Measurements from ENCODE around the gene ATXN10.
"Not testable (repeated sequence)": the region's sequence is repeated elsewhere in the genome, so short reads cannot be mapped to it uniquely, and the experiment has no call there.

ATXN10 gene

DNA sequence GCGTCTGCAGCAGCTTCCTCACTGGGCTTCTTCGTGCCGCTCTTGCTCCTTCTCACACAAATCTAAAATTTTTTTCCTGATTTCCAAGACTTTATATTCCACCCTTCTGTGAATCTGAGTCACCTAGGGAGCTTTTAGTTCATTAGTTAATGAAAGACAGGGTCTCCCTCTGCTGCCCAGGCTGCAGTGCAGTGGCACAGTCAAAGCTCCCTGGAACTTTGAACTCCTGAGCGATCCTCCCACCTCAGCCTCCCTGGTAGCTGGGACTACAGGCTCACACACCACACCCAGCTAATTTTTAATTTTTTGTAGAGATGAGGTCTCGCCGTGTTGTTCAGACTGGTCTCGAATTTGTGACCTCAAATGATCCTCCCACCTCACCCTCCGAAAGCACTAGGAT lies 116.9 kb downstream of the ATXN10 start:
- no peak for DNase-seq

DNA sequence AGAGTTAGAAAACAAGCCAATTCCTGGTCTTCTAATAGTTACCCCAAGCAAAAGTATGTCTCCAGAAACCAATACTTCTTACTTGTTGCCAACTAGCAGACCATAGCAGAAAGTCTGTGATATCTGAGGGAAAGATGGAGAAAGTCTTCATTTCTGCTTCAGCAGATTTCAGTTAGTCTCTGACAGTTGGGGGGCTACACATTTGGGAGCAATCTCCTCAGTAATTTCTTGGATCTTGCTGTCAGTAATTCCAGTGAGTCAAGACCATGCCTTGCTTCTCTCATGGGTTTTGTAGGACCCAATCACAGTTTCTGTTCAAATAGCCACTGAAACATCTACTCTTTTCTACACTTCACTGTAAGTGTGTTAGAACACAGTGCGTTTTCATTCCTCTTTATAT lies 118.8 kb downstream of the ATXN10 start:
- DNase-seq = no peak

DNA sequence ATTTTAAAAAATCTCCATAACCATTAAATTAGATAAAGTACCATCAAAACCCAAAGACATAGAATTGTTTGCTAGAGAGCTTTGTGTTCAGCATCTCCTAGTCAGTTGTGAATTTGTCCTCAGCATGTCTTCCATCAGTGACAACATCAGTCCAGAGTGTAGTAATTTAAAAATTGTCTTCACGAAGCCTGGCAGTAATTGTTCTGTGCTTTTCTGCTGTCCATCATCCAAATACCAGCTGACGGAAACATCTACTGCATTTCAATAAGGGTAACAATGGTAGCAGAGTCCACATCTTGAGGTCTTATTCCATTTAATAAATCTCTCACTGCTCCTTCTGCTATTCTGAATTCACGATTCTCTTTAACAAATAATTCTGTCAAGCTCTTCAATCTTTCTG lies 121.5 kb downstream of the ATXN10 start:
- no peak for DNase-seq

DNA sequence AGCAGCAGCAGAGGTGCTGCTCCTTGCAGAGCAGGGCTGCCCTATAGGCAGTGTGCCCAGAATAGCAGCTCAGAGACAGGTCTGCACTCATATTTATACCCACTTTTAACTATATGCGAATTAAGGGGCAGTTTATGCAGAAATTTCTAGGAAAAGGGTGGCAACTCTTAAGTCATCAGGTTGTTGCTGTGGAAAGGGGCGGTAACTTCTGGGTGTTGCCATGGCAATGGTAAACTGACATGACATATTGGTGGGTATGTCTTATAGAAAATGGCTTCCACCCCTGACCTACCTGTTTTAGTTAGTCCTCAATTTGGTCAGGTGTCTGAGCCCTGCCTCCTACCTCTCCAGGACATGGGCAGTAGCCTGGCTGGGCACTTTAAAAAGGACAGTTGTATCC lies 122.3 kb downstream of the ATXN10 start:
- DNase-seq = no peak

DNA sequence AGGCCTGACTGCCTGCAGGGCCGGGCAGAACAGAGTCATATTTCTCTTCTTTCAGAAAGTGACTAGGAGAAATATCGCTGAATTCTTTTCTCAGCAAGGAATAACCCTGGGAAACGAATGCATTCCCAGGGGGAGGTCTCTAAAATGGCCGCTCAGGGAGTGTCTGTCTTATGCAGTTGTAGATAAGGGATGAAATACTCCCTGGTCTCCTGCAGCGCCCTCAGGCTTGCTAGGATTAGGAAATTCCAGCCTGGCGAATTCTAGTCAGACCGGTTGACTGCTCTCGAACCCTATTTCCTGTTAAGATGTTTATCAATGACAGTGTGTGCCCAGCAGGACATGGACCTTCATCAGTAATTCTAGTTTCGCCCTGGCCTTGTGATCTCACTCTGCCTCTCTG lies 124.4 kb downstream of the ATXN10 start:
- DNase-seq = not testable (repeated sequence)

DNA sequence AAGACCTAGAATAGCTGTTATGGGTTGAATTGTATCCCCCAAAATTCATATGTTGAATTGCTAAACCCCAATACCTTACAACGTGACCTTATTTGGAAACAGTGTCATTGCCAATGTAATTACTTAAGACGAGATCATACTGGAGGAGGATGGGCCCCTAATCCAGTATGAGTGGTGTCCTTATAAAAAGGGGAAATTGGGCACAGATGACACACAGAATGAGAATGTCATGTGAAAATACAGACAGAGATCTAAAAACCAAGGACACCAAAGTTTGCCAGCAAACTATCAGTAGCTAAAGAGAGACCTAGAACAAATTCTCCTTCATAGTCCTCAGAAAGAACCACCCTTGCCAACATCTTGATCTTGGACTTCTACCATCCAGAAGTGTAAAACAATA lies 127.7 kb downstream of the ATXN10 start:
- no peak for DNase-seq

DNA sequence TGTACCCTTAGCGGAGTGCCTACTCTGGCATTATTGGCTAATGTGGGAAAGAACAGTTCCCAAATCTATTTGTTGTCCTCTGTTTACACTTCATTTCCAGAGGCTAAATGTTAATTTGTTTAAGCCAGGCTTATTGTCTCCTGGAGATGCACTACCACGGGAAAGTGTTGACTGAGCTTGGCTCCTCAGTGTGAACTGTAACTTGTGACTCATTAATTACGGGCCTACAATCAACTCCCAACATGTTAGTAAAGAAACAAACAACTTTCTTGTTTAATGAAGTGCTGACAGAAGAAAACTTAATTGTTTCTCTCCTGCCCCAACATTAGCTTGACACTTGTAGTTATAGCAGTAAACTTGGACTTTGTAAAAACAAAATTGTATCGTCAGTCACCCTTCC lies 130.4 kb downstream of the ATXN10 start:
- DNase-seq = no peak

GRCh38 chr22:45804319-45804985 lies 132.8 kb downstream of the ATXN10 start:
- DNase-seq = no peak

DNA sequence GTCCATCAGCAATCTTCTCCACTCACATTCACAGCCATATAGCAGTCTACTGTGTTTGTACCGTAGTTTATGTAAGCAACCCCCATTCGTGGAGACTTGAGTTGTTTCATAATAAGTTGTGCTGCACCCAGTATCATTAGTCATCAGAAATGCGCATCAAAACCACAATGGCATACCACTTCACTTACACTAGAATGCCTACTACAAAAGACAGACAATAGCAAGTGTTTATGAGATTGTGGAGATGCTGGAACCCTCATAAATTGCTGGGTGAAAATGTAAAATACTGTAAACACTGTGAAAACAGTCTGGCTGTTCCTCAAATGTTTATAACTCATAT lies 133.3 kb downstream of the ATXN10 start:
- no peak for DNase-seq

GRCh38 chr22:45805413-45805812 lies 133.8 kb downstream of the ATXN10 start:
- no peak for DNase-seq

GRCh38 chr22:45807156-45807915 lies 135.7 kb downstream of the ATXN10 start:
- DNase-seq = no peak

GRCh38 chr22:45812910-45813309 lies 141.3 kb downstream of the ATXN10 start:
- no peak for DNase-seq

DNA sequence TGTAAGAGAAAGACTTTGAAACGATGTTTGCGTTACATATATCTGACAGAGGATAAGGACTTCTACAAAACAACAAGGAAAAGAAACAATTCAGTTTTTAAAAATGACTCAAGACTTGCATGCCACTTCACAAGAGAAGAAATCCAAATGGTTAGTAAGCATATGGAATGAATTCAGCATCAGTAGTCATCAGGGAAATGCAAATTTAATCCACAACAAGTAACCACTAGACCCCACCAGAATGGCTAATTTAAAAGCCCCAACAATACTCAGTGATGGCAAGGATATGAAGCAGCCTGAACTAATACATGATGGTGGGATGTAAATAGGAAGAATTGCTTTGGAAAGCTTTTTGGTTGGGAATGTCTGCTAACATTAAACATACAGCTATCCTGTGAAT lies 142.6 kb downstream of the ATXN10 start:
- DNase-seq = no peak

DNA sequence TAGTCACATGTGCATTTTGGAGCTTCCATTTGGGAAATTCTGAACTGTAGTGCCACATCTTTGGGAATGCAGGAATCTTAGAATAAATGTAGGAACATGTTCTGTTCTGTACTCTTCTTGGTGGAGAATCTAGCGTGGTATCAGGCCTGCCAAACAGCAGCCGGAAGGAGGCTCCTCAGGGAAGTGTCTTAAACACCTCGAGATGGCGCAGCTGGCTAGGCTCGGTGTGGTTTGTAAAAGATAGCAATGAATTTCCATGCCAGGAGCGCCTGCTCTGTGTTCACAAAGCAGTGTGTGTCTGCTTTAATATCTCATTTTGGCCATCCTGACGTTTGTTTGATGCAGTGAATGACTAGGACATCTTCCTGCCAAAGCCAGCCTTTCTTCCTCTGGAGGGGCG lies 145.1 kb downstream of the ATXN10 start:
- no peak for DNase-seq

DNA sequence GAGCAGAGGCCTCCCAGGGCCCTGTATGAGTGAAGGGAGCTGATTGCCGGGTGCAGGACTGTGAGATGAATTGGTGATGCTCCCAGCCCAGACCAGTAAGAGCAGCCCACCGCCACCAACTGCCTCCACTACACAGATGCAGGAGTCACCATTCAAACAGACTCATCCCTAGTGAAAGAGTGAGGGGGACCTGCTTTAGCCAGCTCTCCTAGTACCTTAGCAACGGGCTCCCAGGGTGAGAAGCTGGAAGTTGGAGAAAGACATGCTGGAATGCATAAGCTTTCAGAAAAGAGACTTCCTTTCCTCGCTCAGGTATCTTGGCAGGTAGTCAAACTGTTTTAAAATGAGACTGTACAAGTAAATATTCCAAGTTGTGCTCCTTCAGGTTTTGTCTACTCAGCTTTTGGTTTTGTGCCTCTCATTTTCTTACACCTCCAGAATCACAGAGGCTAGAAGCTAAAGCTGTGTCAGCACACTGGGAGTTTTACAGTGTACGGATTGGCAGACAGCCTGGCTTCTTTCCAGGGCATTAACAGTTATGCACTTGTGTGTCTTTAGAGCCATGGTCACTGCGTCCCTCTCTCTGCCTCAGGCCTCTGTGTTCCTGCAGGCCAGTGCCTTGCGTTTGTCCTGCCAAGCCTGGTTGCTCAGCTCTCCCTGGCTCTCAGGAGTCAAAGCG lies 146.2 kb downstream of the ATXN10 start:
- no peak for DNase-seq

DNA sequence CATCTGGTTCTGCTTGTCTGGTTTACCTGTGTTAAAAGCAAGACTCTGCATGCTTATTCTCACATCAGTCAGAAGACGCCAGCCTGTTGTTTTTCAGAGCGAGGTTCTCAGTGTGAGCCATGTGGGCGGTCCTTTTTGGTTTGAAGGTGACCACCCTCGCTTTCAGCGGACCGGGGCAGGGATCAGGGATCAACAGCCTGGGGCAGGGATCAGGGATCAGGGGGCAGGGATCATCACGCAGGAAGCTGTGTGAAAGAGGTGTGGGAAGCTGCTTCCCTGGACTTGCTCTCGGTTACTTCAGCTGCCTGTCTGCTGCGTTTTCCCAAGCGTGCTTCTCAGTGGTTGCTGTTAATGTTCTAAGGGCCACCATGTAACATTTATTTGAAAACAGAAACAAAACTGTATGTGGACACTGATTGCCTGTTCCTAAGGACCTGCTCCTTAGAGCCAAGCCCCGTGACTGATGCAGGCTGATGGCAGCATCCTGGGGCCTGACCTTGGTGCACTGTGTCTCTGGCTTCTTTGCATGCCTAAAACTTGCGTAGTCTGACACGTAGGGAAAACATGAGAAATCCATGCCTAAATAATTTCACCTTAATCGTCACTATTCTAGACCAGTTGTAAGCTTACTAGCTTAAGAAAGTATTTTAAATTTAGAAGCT lies 146.9 kb downstream of the ATXN10 start:
- DNase-seq = no peak

DNA sequence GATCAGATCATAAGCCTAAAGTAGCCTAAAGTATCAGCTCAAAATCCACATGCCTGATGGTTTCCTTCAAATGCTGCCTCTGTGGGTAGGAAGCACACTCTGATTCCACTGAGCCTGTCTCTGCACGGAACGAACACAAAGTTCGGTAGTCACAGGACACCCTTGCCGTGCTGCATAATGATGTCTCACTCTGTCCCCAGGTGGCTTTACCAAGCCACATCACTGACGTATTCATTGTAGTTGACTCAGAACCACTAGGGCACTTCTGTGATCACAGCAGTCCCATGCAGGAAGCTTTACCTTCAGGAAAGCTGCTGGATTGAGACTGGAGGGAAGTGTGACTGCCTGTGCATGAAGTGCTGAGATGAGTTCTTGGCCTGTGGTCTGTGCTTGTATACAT lies 147.7 kb downstream of the ATXN10 start:
- DNase-seq = no peak

DNA sequence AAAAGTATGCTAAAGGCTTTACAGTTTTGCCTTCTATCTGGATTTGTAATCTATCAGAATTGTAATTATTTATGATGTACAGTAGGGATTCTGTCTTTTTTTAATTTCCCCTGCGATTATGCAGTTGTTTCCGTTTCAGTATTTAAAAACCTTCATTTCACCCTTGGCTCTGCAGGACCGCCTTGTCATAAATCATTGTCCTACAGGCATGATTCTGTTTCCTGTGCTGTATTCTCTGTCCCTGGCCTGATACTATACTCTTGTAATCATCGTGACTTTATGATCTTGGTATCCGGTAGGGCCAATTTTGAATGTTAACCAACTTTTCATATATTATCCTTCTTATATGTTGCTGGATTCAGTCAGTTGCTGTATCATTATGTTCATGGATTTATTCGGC lies 151.7 kb downstream of the ATXN10 start:
- no peak for DNase-seq

GRCh38 chr22:45826520-45826919 lies 154.9 kb downstream of the ATXN10 start:
- no peak for DNase-seq

DNA sequence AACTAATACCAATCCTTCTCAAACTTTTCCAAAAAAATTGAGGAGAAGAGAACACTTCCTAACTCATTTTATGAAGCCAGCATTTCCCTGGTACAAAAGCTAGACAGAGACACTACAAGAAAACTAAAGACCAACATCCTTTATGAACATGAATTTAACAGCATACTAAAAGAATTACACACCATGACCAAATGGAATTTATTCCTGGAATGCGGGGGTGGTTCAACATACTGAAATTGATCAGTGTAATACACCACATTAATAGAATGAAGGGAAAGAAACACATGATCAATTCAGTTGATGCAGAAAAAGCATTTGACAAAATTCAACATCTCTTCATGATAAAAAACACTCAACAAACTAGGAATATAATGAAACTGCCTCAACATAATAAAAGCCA lies 157.2 kb downstream of the ATXN10 start:
- no peak for DNase-seq

- DNase-seq = no peak
These were observed 159.1 kb downstream of the ATXN10 start for GRCh38 chr22:45830531-45831245.

- no peak for DNase-seq
These were observed 159.8 kb downstream of the ATXN10 start for GRCh38 chr22:45831394-45831793.

DNA sequence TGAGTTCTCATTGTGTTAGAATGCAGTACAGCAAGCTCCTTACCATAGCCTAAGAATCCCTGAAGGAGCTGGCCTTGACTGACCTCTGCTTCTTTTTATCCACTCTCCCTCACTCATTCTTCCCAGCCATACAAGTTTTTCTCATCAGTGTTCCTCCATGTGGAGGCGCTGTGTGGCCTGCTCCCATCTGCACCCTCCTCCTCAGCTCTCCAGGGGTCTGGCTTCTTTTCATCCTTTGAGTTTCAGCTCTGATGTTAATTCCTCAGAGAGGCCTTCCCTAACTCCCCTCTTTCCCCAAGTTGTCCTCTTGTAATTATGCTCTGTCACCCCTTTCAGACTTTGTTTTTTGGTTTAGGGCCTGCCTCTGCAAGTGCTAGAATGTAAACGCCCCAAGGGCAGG lies 160.5 kb downstream of the ATXN10 start:
- no peak for DNase-seq
